Adrenal gland (tissue), 12 donors: ENCODE data around the gene RNF217. TPM values are rescaled to one million over a fixed set of nuclear protein-coding genes. Genes with fewer than 3 reads are reported as not detected.

Experiments used
- DNase-seq, 7 donors: peaks; one replicate each; pipeline ENCODE4 v3.0.0-alpha.2; 2019 to 2020
- H3K27ac ChIP-seq, 5 donors: fragments of 200-600 bp; sonication (generic) in 4 of 5; 1 replicate in 3 of 5; 2 replicates in 2 of 5; pipeline versions ENCODE4 v1.5.1 to v1.8.0; 2016 to 2020; ENCODE audit warnings: mild to moderate bottlenecking in 1 of 5
- H3K27me3 ChIP-seq: fragments of 200-600 bp; 2 replicates; pipeline ENCODE4 v1.8.0; 2021
- H3K36me3 ChIP-seq, 2 donors: fragments of 200-600 bp; replicated peaks in 1 of 2; 1 replicate in 1 of 2; 2 replicates in 1 of 2; pipeline versions ENCODE4 v1.5.1 to v1.8.0; 2018 to 2022
- H3K4me1 ChIP-seq, 2 donors: fragments of 200-600 bp; replicated peaks in 1 of 2; 1 replicate in 1 of 2; 2 replicates in 1 of 2; pipeline versions ENCODE4 v1.5.1 to v1.8.0; 2018 to 2021
- H3K4me3 ChIP-seq, 4 donors: fragments of 200-600 bp; sonication (generic) in 3 of 4; one replicate each; pipeline ENCODE4 v1.5.1; 2016 to 2018
- H3K9me3 ChIP-seq, 3 donors: fragments of 200-600 bp; sonication (generic) in 1 of 3; replicated peaks in 1 of 3; 1 replicate in 2 of 3; 2 replicates in 1 of 3; pipeline versions ENCODE4 v1.5.1 to v1.8.0; 2016 to 2021
- POLR2A ChIP-seq, 2 donors: fragments of 450-650 bp; IDR thresholded peaks; one replicate each; pipeline ENCODE4 v1.6.1; 2017; ENCODE audit warnings: antibody characterized with exemption in 2 of 2, mild to moderate bottlenecking in 2 of 2, moderate library complexity in 1 of 2
- WGBS, 4 donors: extraction: QIAGEN DNeasy Blood & Tissue Kit in 2 of 4; methylation state at CpG; one replicate each; pipeline versions ENCODE4 v1.1.5 to v1.1.7; 2013 to 2017; 5-methylcytosine and 5-hydroxymethylcytosine counted together
- intact Hi-C, 2 donors: fragments of 100-400 bp; cut with DNase I; formaldehyde crosslinking; loops; one replicate each; pipeline versions ENCODE4 v1.14.1 to v1.15.0; 2022 to 2023
- polyA plus RNA-seq, 3 donors: library from polyadenylated mRNA; stranded (reverse); fragments of 200-250 nt in 2 of 3; fragments of 350-450 nt in 1 of 3; fragmentation: Illumina TruSeq in 1 of 3; extraction: RNeasy Lipid Tissue Mini Kit (QIAGEN cat#74804) in 1 of 3; gene quantifications; one replicate each; pipeline ENCODE4 v1.2.3, GENCODE V29; 2013 to 2014
- total RNA-seq, 9 donors: library from RNA; depleted of rRNA in 4 of 9; stranded (reverse); fragments of >200 nt in 4 of 9; fragments of 120-200 nt in 1 of 9; fragmentation: NEBNext Ultra II Directional in 1 of 9; extraction: Animal tissue kit (Norgen Biotek cat#: 25700) in 1 of 9; gene quantifications; one replicate each; pipeline versions ENCODE4 v1.1.0 to v1.2.4, GENCODE V29; 2013 to 2023
- TF ChIP-seq, protein P1 (sequence below), 6 experiments: fragments of 450-650 bp in 4 of 6; fragments of 200-600 bp in 2 of 6; sonication (generic) in 1 of 6; IDR thresholded peaks; 1 replicate in 5 of 6; 2 replicates in 1 of 6; pipeline versions ENCODE4 v1.5.1 to v1.8.0; 2016 to 2021; ENCODE audit warnings: antibody characterized with exemption in 6 of 6, mild to moderate bottlenecking in 2 of 6, moderate library complexity in 1 of 6
- donor health status: healthy with polysubstance abuse.
- donor health status: Bipolar disorder and iron deficiency.
- donor health status: DM: yes; HTN: yes; CAD: no.
- donor health status: DM: no; HTN: no; CAD: no.
- donor health status: DM: no; HTN: no; CAD: no.
- donor health status: DM: yes; HTN: yes; CAD: no.

RNF217 gene
- total and polyA plus RNA-seq, 12 donors, result 4.6 to 23.0 (median 11.5) TPM

- Histone ChIP-seq H3K27ac (no peak overlapping the region), H3K4me1 (no peaks in the 10 kb centered on the region), H3K36me3 (no peaks in the 10 kb centered on the region), H3K27me3 (no peaks in the 10 kb centered on the region), H3K4me3 (no peak overlapping the region), H3K9me3 (no peaks in the 10 kb centered on the region)
- WGBS, 4 donors, result 77 to 86% (median 80%) methylated on average over 5 of the region's 5 CpGs
- TF ChIP-seq, protein P1, sequence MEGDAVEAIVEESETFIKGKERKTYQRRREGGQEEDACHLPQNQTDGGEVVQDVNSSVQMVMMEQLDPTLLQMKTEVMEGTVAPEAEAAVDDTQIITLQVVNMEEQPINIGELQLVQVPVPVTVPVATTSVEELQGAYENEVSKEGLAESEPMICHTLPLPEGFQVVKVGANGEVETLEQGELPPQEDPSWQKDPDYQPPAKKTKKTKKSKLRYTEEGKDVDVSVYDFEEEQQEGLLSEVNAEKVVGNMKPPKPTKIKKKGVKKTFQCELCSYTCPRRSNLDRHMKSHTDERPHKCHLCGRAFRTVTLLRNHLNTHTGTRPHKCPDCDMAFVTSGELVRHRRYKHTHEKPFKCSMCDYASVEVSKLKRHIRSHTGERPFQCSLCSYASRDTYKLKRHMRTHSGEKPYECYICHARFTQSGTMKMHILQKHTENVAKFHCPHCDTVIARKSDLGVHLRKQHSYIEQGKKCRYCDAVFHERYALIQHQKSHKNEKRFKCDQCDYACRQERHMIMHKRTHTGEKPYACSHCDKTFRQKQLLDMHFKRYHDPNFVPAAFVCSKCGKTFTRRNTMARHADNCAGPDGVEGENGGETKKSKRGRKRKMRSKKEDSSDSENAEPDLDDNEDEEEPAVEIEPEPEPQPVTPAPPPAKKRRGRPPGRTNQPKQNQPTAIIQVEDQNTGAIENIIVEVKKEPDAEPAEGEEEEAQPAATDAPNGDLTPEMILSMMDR (IDR thresholded peaks at IDR 0.05), result no peak
- no peak for TF ChIP-seq POLR2A (IDR thresholded peaks at IDR 0.05)
- intact Hi-C loops, result no loop called here
- no peak for DNase-seq
Observed at GRCh38 chr6:125057392-125058246, 95.4 kb downstream of the RNF217 start.

DNA sequence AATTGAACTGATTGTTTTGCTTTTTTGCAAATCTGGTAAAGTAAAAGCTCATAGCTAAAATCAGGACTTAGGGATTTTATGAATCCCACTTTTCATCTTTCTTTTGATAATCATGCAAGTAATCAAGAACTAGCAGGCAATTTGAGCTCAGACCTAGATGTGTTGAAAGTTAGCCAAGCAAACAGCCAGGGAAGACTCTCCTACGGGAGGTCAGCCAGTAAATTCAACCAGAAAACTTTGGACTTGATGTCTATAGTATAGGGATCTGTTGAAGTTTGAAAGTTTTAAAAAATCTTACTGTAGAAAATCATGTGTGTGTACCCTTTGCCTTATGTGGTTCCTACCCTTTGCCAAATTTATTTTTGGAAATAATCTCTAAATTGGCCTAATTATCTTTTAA is 96.3 kb downstream of the RNF217 start:
- no peaks in the 10 kb centered on the region for H3K4me1 ChIP-seq
- H3K27me3 ChIP-seq, result no peaks in the 10 kb centered on the region
- no peak overlapping the region for H3K27ac ChIP-seq
- H3K4me3 ChIP-seq, result no peak overlapping the region
- TF ChIP-seq, protein P1 (IDR thresholded peaks at IDR 0.05), result no peak
- TF ChIP-seq POLR2A (IDR thresholded peaks at IDR 0.05), result no peak
- H3K9me3 ChIP-seq, result no peaks in the 10 kb centered on the region
- DNase-seq, result no peak
- no peaks in the 10 kb centered on the region for H3K36me3 ChIP-seq
- intact Hi-C loops, result no loop called here
- 74 to 91% (median 84%) methylated on average over 1 of the region's 1 CpG for WGBS, 4 donors

- H3K27ac ChIP-seq, result no peak overlapping the region
- H3K4me3 ChIP-seq, result no peak overlapping the region
- intact Hi-C loops, result no loop called here
- H3K36me3 ChIP-seq, result no peaks in the 10 kb centered on the region
- no peaks in the 10 kb centered on the region for H3K9me3 ChIP-seq
- H3K27me3 ChIP-seq, result no peaks in the 10 kb centered on the region
- no peaks in the 10 kb centered on the region for H3K4me1 ChIP-seq
- TF ChIP-seq, protein P1 (IDR thresholded peaks at IDR 0.05), result no peak
- no peak for TF ChIP-seq POLR2A (IDR thresholded peaks at IDR 0.05)
- WGBS, 4 donors, result 89 to 94% (median 91%) methylated on average over 2 of the region's 2 CpGs
- no peak for DNase-seq
Observed at GRCh38 chr6:125063307-125063706, 101.1 kb downstream of the RNF217 start.

DNA sequence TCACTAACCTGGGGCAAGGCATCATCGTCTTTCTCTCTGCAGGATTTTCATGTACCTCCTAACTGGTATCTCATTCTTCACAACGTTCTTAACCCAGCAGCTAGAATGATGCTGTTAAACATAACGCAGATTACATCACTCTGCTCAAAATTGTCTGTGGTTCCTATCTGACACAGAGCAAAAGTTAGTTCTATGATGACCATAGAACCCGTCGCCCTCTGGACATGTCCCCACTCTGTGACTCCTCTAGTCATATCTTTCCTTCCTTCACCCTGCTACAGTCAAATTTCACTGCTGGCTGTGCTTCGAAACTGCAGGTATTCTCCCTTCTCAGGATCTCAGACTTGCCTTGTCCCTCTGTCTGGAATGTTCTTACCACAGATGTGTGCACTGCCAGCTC is 103.9 kb downstream of the RNF217 start:
- no peak overlapping the region for H3K4me3 ChIP-seq
- H3K4me1 ChIP-seq, result no peaks in the 10 kb centered on the region
- WGBS, 4 donors, result 90 to 97% (median 93%) methylated on average over 6 of the region's 6 CpGs
- no peak for DNase-seq
- H3K9me3 ChIP-seq, result no peaks in the 10 kb centered on the region
- no peaks in the 10 kb centered on the region for H3K36me3 ChIP-seq
- no peaks in the 10 kb centered on the region for H3K27me3 ChIP-seq
- intact Hi-C loops, result no loop called here
- no peak for TF ChIP-seq POLR2A (IDR thresholded peaks at IDR 0.05)
- TF ChIP-seq, protein P1 (IDR thresholded peaks at IDR 0.05), result no peak
- H3K27ac ChIP-seq, result no peak overlapping the region
